Measurements from ENCODE around the gene HCN2.

DNA sequence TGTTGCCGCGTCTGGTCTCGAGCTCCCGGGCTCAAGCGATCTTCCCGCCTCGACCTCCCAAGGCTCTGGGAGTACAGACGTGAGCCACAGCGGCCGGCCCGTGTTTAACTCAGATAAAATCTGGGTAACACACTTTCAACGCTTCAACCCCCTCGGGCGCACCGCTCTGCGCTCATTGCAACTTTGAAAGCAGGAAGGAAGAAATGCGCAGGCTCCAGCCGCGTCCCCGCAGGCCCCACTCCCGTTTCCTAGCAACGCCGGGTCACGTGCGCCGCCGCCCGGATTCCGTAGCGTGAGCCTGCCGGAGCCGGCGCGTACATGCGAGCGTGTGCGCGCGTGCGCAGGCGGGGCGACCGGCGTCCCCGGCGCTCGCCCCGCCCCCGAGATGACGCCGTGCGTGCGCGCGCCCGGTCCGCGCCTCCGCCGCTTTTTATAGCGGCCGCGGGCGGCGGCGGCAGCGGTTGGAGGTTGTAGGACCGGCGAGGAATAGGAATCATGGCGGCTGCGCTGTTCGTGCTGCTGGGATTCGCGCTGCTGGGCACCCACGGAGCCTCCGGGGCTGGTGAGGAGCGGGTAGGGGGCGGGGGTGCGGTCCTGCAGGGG is 17.4 kb upstream of the HCN2 start, which contains the start of gene BSG:
- TF ChIP-seq POLR2A (IDR thresholded peaks at IDR 0.05) = no peak
- TF ChIP-seq, protein P1, sequence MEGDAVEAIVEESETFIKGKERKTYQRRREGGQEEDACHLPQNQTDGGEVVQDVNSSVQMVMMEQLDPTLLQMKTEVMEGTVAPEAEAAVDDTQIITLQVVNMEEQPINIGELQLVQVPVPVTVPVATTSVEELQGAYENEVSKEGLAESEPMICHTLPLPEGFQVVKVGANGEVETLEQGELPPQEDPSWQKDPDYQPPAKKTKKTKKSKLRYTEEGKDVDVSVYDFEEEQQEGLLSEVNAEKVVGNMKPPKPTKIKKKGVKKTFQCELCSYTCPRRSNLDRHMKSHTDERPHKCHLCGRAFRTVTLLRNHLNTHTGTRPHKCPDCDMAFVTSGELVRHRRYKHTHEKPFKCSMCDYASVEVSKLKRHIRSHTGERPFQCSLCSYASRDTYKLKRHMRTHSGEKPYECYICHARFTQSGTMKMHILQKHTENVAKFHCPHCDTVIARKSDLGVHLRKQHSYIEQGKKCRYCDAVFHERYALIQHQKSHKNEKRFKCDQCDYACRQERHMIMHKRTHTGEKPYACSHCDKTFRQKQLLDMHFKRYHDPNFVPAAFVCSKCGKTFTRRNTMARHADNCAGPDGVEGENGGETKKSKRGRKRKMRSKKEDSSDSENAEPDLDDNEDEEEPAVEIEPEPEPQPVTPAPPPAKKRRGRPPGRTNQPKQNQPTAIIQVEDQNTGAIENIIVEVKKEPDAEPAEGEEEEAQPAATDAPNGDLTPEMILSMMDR (IDR thresholded peaks at IDR 0.05) = no peak

Data from breast epithelium (tissue), 3 donors.